Activated effector memory CD4-positive, alpha-beta T cell treated with anti-CD3 and anti-CD28 coated beads, Interleukin-2, amount 50 U/mL, for 16 hours (primary cell): ENCODE data around the gene MZT2B.
"Not testable (repeated sequence)": the region's sequence is repeated elsewhere in the genome, so short reads cannot be mapped to it uniquely, and the experiment has no call there.

Source experiments
- DNase-seq: peaks from one replicate; pipeline ENCODE4 v3.0.0-alpha.2; 2020

The MZT2B gene

DNA sequence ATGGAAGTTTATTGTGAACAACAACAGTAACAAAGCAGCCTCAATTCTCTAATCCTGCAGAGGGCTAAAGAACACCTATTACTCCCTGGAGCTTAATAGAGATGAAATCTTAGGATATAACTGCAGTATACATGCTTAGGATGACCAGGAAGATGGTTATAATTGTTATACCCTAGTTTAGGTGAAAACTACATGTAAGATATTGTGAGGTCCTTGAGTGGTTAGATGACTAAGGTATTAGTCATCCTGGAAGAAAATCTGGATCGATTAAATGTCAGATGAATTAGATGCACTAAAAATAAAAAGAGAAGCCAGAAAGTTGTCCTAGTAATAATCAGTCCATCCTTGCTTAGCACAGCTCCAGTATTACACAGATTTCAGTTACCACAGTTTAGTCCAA is 38.4 kb downstream of the MZT2B start:
- not testable (repeated sequence) for DNase-seq

DNA sequence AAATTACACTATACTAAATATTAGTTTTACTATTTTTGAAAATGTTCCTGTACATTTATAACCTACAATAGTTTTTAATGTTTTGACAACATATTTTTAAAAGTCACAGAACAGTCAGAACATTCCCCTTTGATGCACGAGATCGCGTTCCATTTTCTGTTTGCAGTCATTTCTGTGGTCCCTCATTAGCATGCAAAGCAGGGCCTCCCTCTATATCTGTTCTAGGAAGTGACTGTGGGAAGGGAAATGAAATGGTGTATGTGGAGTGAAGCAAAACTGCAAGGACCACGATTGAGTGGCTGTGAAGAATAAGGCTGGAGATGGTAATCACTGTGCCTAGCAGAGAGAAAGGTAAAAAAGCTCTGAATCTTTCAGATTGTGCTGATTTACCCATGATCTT is 40.5 kb downstream of the MZT2B start:
- not testable (repeated sequence) for DNase-seq

DNA sequence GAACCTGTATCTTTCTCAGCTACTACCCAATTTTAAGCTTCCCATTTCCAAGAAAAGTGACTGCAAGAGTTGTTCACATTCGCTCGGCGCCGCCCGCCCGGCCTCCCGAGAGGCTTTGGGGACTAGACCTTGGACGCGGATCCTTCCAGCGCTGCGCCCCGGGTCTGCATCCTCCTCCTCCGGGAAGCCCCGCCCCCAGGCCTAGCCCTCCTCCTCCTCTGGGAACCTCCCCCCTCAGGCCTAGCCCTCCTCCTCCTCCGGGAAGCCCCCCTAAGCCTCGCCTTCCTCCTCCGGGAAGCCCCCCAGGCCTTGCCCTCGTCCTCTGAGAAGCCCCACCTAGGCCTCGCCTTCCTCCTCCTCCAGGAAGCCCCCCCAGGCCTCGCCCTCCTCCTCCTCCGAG is 45.9 kb downstream of the MZT2B start:
- not testable (repeated sequence) for DNase-seq

DNA sequence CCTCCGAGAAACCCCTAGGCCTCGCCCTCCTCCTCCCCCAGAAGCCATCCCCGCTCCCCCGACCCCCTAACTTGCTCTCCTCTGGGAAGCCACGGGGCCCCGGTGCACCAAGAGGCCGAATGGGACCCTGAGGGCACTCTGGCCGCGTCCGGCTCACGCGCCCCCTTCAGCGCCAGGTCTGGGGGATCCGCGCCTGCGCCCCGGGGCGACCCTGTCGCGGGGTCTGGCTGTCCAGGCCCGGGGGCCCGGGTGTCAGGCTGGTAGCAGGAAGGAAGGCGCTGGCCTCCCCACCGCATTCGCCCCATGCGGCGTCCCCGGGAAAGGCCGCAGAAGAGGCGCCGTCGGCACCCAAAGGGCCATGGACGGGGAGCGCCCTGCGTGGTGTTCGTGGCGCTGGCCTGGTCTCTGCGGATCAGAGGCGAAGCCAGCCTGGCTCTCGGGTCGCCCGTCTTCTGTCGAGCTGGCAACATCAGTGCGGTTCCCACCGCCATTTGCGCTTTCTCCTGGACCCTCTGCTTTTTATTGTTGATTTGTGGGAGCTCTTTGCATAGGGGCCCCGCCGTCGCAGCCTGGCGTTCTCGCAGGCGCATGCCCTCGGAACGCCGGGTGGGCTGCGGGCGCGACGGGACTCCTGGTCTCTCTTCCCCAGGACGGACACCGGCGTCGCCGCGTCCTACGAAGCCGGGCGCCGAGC is 46.6 kb downstream of the MZT2B start:
- DNase-seq: not testable (repeated sequence)

DNA sequence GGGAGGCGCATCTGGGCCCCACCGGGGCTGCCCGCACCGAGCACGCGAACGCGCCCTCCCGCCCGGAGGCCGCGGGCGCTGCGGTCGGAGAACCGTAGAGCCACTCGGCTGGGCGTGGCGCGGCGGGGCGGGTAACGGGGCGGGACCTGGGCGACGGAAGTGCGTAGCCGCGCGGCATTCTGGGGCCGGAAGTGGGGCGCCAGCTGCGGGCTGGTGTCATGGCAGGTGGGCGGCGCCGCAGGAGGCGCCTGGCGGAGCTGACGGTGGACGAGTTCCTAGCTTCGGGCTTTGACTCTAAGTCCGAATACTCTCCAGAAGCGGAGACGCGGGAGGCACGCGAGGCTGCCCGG is 47.1 kb downstream of the MZT2B start:
- not testable (repeated sequence) for DNase-seq

DNA sequence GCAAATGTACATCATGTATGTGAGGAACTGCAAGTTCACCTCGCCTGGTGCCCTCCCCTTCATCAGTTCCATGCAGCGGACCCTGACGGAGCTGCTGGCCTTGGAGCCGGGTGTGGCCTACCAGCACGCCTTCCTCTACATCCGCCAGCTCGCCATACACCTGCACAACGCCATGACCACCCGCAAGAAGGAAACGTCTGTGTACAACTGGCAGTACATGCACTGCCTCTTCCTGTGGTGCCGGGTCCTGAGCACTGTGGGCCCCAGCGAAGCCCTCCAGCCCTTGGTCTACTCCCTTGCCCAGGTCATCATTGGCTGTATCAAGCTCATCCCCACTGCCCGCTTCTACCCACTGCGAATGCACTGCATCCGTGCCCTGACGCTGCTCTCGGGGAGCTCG is 48.3 kb downstream of the MZT2B start:
- DNase-seq: not testable (repeated sequence)

DNA sequence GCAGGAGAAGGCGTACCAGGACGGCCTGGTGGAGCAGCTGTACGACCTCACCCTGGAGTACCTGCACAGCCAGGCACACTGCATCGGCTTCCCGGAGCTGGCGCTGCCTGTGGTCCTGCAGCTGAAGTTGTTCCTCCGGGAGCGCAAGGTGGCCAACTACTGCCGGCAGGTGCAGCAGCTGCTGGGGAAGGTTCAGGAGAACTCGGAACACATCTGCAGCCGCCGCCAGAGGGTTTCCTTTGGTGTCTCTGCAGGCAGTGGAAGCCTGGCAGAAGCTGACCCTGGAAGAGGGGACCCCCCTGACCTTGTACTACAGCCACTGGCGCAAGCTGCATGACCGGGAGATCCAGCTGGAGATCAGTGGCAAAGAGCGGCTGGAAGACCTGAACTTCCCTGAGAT is 48.8 kb downstream of the MZT2B start:
- DNase-seq: not testable (repeated sequence)

DNA sequence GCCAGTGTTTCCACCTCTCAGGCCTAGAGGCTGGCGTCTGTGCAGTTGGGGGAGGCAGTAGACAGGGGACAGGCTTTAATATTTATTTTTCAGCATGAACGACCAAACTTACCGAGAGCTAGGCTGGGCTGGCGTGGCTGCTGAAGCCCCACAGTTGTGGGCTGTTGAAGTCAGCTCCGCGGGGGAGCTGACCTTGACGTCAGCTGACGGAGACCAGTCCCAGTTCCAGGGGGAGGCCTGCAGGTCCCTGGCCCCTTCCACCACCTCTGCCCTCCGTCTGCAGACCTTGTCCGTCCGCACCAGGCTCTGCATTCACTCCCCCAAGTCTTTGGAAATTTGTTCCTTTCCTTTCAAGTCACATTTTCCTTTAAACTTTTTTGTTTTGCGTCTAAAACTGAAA is 49.6 kb downstream of the MZT2B start:
- no peak for DNase-seq

DNA sequence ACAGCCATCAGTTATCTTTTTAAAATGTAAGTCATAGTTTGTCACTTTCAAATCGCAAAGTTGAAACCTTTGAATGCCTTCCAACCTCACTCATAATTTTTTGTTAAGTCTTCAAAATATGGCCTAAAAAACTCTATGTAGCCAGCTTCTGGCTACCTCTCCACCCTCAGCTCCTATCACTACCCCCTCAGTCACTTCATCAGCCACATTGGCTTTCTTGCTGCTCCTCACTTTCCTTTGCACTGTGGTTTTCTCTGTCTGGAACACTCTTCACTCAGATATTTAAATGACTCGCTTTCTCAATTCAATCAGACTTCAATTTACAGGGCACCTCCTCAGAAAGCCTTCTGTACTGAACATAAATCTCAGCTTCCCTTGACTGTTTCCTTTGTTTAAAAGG is 51.0 kb downstream of the MZT2B start:
- DNase-seq: not testable (repeated sequence)

DNA sequence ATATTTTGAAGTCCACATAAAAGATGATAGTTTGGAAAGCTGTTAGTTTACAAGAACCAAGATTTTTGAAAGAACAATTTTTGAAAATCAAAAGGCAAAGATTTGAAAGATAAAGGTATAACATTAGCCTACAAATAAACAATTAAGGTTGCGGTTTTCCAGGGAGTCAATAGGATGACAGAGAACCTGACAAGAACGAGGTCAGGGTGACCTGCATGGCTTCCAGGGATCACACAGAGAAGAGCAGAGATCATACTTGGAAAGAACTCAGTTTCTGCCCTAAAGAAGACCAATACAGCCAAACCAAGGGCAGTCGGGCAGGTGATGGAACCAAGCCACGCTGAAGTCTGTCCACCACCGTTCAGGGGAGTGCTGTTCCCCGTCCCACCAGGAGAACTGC is 57.5 kb downstream of the MZT2B start:
- DNase-seq: not testable (repeated sequence)
